Mucosa of stomach (tissue), 1 donor: Measurements from ENCODE around the gene ZNF554.
"Not testable (repeated sequence)": the region's sequence is repeated elsewhere in the genome, so short reads cannot be mapped to it uniquely, and the experiment has no call there.

Experiments used
- H3K27me3 ChIP-seq: one replicate; pipeline ENCODE4 v1.7.0; 2013; ENCODE audit warnings: mild to moderate bottlenecking, low read length; ENCODE audit not compliant: control insufficient read depth, insufficient read depth
- H3K36me3 ChIP-seq: one replicate; pipeline ENCODE4 v1.7.0; 2013; ENCODE audit warnings: low read length; ENCODE audit not compliant: control insufficient read depth, insufficient read depth
- H3K4me1 ChIP-seq: one replicate; pipeline ENCODE4 v1.7.0; 2013; ENCODE audit warnings: mild to moderate bottlenecking, low read length; ENCODE audit not compliant: control insufficient read depth, insufficient read depth
- H3K4me3 ChIP-seq: one replicate; pipeline ENCODE4 v1.7.0; 2013; ENCODE audit warnings: low read length
- H3K9ac ChIP-seq: one replicate; pipeline ENCODE4 v1.7.0; 2013; ENCODE audit warnings: mild to moderate bottlenecking, low read length, moderate library complexity
- H3K9me3 ChIP-seq: one replicate; pipeline ENCODE4 v1.7.0; 2013; ENCODE audit warnings: mild to moderate bottlenecking, low read length, moderate library complexity; ENCODE audit not compliant: control insufficient read depth
- donor health status: Pancreatic carcinoma.

The ZNF554 gene

DNA sequence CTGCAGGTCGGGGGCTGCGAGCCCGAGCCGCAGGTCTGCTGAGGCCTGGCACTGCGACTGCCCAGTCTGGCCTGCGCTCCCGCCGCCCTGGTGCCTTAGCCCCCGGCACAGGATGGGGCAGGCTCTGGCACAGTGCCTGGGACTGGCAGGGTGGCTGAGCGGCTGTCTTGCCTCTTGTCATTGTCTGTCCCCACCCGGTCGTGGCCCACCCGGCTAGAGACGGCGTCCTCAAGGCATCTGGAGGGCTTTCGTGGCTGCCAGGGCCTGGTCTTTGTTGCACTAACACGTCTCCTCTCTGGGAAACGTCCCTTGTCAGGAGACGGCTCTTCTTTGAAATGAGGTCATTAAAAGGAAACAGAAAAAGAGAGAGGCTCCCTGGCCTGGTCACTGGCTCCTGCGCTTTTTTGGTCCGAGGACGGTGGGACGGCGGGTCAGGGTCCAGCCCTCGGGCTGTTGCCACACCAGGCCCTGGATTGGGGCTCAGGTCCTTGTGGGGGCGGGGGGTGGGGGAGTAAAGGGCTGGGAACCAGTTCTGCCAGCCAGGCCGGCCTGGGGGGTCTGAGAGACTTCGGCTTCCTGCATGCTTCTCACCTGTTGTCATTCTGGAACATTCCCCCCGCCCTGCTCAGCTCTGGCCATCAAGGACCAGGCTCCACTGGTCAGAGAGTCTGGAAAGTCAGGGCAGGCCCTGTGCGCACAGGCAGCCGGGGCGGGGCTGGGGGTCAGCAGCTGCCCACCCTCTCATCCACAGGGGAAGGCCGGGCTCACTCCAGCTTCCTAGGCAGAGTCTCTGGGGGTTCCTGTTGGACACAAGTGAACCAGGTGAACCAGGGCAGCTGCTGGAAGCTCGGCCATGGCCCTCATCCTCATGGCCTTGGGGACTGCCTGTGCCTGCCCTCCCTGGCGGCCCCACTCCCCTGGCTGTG is 6.2 kb upstream of the ZNF554 start:
- Histone ChIP-seq H3K9me3 (no peaks in the 10 kb centered on the region), H3K4me1 (no peaks in the 10 kb centered on the region), H3K4me3 (no peak overlapping the region), H3K9ac (no peak overlapping the region), H3K36me3 (no peaks in the 10 kb centered on the region), H3K27me3 (no peaks in the 10 kb centered on the region)

DNA sequence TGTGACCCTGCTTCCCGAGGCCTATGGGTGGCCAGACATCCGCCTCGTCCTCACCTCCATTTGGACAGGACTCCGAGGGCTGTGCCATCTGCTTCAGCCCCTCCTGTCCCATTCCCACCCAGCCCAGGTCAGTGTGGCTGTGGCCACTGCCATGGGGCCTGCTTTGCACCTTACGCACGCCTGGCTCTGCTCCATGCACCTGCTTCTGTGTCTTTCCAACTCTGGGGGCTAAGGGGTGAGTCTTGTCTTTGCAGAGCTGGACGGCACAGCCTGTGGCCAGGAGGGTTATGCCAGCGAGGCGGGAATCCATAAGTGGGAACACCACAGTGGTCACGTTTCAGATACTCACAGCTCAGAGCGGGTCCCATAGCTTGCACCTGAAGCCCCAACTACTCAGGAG is 5.2 kb upstream of the ZNF554 start:
- no peak overlapping the region for H3K9ac ChIP-seq
- H3K36me3 ChIP-seq: no peaks in the 10 kb centered on the region

DNA sequence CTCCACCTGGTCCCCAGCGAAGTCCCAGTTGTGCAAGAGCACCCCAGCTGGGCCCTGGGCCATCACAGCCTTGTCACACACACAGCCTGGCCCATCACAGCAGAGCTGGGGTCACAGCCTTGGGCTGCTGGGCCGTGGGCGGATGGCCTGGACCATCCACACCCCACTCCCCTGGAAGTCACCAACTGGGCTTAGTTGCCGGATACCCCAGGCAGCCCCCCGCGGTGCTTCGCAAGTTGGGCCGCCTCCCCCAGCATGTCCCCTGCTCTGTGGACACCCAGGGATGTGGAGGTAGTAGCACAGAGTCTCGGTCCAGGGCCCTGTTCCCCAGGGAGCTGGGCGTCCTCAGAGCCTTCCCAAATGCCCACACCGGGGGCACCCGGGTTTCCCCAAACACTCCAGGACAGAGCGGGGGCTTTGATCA is 4.5 kb upstream of the ZNF554 start:
- Histone ChIP-seq H3K36me3 (no peaks in the 10 kb centered on the region), H3K4me1 (no peaks in the 10 kb centered on the region), H3K9me3 (no peaks in the 10 kb centered on the region), H3K27me3 (no peaks in the 10 kb centered on the region), H3K9ac (no peak overlapping the region), H3K4me3 (no peak overlapping the region)

More for the DNA sequence above, 5.2 kb upstream of the ZNF554 start:
- Histone ChIP-seq H3K9me3 (no peaks in the 10 kb centered on the region), H3K4me1 (no peaks in the 10 kb centered on the region), H3K4me3 (no peak overlapping the region), H3K27me3 (no peaks in the 10 kb centered on the region)

DNA sequence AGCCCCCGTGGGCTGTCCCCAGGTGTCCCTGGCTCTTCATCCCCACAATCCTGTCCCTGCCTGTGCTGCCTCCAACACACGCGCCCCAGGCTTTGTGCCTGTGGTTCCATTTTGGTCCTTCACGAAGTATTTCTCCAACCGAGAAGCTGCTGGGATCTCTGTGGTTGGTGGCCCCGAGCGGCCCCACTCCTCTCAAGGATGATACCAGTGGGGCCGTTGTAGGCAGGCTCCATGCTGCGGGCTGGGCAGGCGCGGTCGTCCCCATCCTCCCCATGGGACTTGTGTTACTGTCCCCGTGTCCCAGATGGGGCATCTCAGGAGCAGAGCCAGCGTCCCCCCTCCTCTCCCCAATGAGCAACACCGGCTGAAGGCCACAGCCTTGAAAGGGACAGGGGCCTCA is 3.7 kb upstream of the ZNF554 start:
- no peaks in the 10 kb centered on the region for H3K36me3 ChIP-seq
- no peaks in the 10 kb centered on the region for H3K27me3 ChIP-seq
- H3K9me3 ChIP-seq: no peaks in the 10 kb centered on the region
- no peak overlapping the region for H3K4me3 ChIP-seq
- no peak overlapping the region for H3K9ac ChIP-seq
- H3K4me1 ChIP-seq: no peaks in the 10 kb centered on the region

DNA sequence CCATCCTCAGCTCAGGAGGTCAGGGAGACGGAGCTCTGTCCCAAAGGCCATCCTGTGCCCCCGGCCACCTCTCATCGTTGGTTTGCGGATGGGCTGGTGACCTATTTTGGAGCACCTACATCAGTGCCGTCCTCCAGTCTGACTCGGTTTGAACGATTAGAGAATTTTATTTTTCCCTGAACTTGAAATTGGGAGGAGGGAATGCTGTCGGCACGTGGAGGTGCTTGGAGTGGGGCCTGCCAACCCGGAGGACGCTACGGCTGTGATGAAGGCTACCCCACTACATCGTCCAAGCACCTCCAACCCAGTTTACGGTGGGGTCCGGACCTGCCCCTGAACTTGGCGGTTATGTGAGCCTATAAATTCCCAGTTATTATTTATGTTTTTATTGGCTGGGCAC is 3.0 kb upstream of the ZNF554 start:
- no peaks in the 10 kb centered on the region for H3K4me1 ChIP-seq
- H3K9ac ChIP-seq: no peak overlapping the region
- no peaks in the 10 kb centered on the region for H3K36me3 ChIP-seq
- no peaks in the 10 kb centered on the region for H3K27me3 ChIP-seq
- H3K9me3 ChIP-seq: no peaks in the 10 kb centered on the region
- no peak overlapping the region for H3K4me3 ChIP-seq

DNA sequence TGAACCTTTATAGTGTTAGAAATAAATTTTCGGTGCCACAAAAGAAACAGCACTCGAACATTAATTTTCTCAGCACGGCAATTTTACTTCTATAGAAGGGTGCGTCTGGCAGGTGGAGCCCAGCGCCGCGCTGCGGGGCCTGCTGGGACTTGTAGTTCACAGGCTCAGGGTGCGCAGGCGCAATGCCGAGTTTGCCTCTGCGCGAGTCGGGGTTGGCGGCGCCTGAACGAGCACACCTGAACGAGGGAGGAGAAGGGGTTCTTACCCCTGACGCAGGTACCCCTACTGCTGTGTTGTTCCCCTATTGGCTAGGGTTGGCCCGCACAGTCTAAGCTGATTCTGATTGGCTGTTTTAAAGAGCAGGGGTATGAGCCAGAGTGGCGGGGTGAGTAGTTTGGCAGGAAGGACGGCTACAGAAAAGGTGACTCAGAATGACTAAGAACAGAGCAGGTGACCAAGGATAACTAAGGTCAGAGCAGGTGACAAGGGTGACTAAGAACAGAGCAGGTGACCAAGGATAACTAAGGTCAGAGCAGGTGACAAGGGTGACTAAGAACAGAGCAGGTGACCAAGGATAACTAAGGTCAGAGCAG is 2.3 kb upstream of the ZNF554 start:
- not testable (repeated sequence) for H3K9me3 ChIP-seq, H3K36me3 ChIP-seq, H3K4me1 ChIP-seq, H3K4me3 ChIP-seq, H3K9ac ChIP-seq, H3K27me3 ChIP-seq

DNA sequence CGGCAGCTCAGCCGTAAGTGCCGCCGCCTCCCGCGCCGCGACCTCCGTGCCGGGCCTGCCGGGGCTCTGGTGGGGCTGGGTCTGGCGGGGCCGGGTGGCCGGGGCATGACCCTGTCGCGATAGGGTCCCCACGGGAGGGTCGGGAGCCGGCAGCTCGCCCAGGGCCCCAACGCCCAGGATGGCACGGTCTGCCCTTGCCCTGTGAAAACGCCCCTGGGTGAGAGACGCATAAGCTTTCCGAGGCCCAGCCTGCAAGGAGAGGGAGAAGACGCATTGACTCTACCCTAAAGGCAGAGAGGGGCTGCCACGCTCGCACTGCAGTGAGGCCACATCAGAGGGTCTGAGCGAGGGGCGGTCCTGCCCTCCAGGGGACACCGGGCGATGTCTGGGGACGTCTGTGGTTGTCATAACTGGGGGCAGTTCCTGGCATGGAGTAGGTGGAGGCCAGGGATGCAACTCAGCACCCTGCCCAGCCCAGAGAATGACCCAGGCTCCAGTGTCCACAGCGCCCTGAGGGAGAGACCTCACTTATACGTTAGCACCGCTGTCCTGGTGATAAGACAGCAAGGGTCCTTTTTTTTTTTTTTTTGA is 539 bp downstream of the ZNF554 start:
- Histone ChIP-seq H3K4me1 (no peaks in the 10 kb centered on the region), H3K9ac (peak overlapping the region; percentile 79), H3K9me3 (no peaks in the 10 kb centered on the region), H3K36me3 (no peaks in the 10 kb centered on the region), H3K27me3 (no peaks in the 10 kb centered on the region), H3K4me3 (peak overlapping the region; percentile 60)

DNA sequence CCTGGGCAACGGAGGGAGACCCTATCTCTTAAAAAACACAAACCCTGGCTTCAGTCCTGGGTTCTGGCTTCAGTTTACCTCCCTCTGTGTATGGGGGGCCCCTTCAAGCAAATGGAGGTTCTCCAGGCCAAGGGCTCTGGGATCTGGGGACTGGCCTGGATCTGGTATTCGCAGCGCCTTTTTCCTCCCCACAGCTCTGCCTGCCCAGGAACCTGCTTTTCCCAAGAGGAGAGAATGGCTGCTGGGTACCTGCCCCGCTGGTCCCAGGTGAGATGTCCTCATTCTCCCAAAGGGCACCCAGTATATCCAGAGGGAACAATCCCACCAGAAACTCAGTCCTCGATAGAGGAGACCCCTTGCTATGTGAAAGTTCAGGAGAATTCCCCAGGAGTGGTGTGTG is 3.2 kb downstream of the ZNF554 start:
- H3K27me3 ChIP-seq: no peaks in the 10 kb centered on the region
- no peaks in the 10 kb centered on the region for H3K9me3 ChIP-seq
- no peaks in the 10 kb centered on the region for H3K4me1 ChIP-seq
- H3K4me3 ChIP-seq: no peak overlapping the region
- H3K9ac ChIP-seq: no peak overlapping the region
- H3K36me3 ChIP-seq: no peaks in the 10 kb centered on the region

DNA sequence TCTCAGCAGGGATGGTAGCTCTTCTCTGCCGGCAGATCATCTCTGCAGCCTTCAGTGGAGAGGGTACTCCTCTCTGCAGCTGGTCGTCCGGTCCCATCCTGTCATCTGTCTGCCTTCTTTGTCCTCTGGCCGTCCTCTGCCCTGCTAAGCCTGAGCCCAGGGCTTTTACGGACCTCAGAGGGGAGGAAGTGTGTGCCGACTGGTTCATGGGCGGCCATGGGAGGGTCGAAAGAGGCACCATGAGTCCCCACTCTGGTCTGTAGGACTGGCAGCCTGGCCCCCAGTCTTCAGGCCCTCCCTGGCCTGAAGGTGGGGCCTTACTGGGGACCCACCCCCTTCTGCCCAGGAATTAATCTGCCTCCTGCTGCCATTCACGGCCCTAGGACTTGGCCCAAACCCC is 4.0 kb downstream of the ZNF554 start:
- Histone ChIP-seq H3K4me3 (no peak overlapping the region), H3K4me1 (no peaks in the 10 kb centered on the region), H3K9me3 (no peaks in the 10 kb centered on the region), H3K36me3 (no peaks in the 10 kb centered on the region), H3K9ac (no peak overlapping the region), H3K27me3 (no peaks in the 10 kb centered on the region)

DNA sequence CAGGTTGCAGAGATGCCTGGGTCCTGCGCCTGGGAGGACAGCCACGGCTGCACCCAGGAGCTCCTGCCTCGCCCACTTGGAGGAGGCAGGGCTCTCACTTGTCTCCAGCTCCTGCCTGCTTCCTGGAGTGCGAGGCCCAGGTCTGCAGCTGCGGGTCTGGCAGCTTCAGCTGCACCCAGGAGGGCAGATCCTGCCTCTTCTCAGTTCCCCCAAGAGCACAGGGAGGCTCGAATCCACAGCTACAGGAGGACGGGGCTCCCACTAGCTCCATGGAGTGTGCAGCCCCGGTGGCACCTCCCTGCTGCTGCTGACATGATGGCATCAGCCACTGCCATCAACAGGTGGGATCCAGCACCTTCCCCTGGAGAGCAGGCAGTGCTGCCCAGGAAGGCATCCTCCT is 4.5 kb downstream of the ZNF554 start:
- H3K4me3 ChIP-seq: no peak overlapping the region

DNA sequence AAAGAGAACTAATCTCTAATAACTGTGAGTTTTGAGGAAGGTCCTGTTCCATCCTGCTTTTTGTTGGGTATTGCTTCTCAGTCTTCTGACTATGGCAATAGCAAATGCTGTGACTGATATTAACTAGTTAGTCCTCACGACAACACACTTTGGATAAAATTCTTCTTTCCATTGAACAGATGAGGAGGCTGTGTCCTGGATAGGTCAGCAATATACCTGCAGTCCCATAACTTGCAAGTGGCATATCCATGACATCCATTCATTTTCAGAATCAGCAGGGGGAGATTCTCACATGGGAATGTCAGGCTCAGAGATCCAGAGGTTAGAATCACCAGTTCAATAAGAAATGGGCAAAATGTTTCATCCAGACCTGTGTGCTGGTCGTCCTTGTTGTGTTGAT is 7.4 kb downstream of the ZNF554 start:
- Histone ChIP-seq H3K27me3 (no peaks in the 10 kb centered on the region), H3K4me3 (no peak overlapping the region), H3K4me1 (no peaks in the 10 kb centered on the region), H3K9ac (no peak overlapping the region), H3K36me3 (no peaks in the 10 kb centered on the region), H3K9me3 (no peaks in the 10 kb centered on the region)

More for the DNA sequence above, 4.5 kb downstream of the ZNF554 start:
- Histone ChIP-seq H3K4me1 (no peaks in the 10 kb centered on the region), H3K9me3 (no peaks in the 10 kb centered on the region), H3K9ac (no peak overlapping the region), H3K27me3 (no peaks in the 10 kb centered on the region), H3K36me3 (no peaks in the 10 kb centered on the region)

DNA sequence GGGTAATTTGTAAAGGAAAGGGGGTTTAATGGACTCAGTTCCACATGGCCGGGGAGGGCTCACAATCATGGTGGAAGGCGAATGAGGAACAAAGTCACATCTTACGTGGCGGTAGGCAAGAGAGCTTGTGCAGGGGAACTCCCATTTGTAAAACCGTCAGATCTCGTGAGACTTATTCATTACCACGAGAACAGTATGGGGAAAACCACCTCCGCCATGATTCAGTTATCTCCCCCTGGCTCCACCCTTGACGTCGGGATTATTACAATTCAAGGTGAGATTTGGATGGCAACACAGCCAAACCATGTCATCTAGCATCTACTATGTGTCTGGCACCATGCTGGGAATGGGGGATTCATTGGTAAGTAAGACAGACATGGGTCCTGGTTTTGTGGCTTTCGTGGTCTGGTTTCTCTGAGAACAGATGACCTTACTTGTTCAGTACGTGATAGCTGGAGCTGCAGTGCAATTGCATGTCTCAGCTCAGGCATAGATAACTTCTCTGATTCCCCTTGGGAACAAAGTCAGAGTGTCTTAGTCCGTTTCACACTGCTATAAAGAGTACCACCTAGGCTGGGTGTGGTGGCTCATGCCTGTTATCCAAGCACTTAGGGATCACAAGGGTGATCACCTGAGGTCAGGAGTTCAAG is 8.3 kb downstream of the ZNF554 start:
- H3K36me3 ChIP-seq: no peaks in the 10 kb centered on the region
- no peaks in the 10 kb centered on the region for H3K4me1 ChIP-seq
- no peaks in the 10 kb centered on the region for H3K27me3 ChIP-seq
- H3K9me3 ChIP-seq: peaks cover 2% of the 10 kb centered on the region
- H3K9ac ChIP-seq: no peak overlapping the region
- no peak overlapping the region for H3K4me3 ChIP-seq
